ENCODE results near the gene PHKG1. TPM values are rescaled to one million over a fixed set of nuclear protein-coding genes. Genes with fewer than 3 reads are reported as not detected.
"Not testable (repeated sequence)": the region's sequence is repeated elsewhere in the genome, so short reads cannot be mapped to it uniquely, and the experiment has no call there.

Gene PHKG1
- total RNA-seq, 1 donor from 2014 or later, result 0.99 TPM

DNA sequence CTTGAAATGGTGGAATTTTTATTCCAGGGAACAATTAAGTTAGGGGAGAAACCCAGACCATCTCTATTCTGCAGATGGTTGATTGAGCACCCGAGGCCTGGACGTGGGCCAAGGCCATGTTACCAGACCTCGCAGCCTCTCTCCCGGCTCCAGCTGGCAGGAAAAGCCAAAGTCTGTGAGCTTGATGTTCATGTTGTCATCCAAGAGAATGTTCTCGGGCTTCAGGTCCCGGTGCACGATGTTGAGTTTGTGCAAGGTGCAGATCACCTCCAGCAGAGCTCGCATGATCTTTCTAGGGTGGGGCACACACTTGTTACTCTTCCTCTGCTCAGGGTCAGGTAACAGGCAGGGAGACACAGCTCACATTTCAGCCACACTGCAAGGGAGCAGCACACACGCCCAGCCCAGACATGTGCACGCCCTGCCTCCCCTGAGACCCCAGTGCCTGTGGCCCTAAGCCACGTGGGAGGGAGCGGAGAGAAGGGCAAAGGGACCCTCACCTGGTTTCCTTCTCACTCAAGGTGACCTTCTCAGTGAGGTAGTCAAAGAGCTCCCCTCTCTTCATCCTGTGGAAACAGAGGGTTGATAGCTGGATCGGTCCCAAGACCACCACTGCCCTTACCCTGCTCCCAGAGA is 9.5 kb downstream of the PHKG1 start:
- no peak overlapping the region for H3K27ac Mint-ChIP-seq (ENCODE audit: unreplicated experiment)
- no peak for DNase-seq (ENCODE audit: extremely low spot score, unreplicated experiment)
- peaks cover 11% of the 10 kb centered on the region for H3K4me1 Mint-ChIP-seq (ENCODE audit: unreplicated experiment)
- no peaks in the 10 kb centered on the region for H3K9me3 Mint-ChIP-seq (ENCODE audit: unreplicated experiment)
- H3K4me3 Mint-ChIP-seq (ENCODE audit: unreplicated experiment), result no peak overlapping the region
- no peaks in the 10 kb centered on the region for H3K27me3 Mint-ChIP-seq (ENCODE audit: unreplicated experiment)
- peaks cover 8% of the 10 kb centered on the region for H3K36me3 Mint-ChIP-seq (ENCODE audit: unreplicated experiment)
- no peak for TF ChIP-seq CTCF (IDR thresholded peaks at IDR 0.05)

- peaks cover 7% of the 10 kb centered on the region for H3K36me3 Mint-ChIP-seq (ENCODE audit: unreplicated experiment)
- peaks cover 11% of the 10 kb centered on the region for H3K4me1 Mint-ChIP-seq (ENCODE audit: unreplicated experiment)
- no peak overlapping the region for H3K27ac Mint-ChIP-seq (ENCODE audit: unreplicated experiment)
- no peak for TF ChIP-seq CTCF (IDR thresholded peaks at IDR 0.05)
- no peaks in the 10 kb centered on the region for H3K9me3 Mint-ChIP-seq (ENCODE audit: unreplicated experiment)
- DNase-seq (ENCODE audit: extremely low spot score, unreplicated experiment), result no peak
- no peaks in the 10 kb centered on the region for H3K27me3 Mint-ChIP-seq (ENCODE audit: unreplicated experiment)
- no peak overlapping the region for H3K4me3 Mint-ChIP-seq (ENCODE audit: unreplicated experiment)
Measured at GRCh38 chr7:56081626-56082340, 11.0 kb downstream of the PHKG1 start.

- H3K27ac Mint-ChIP-seq (ENCODE audit: unreplicated experiment); H3K9me3 Mint-ChIP-seq (ENCODE audit: unreplicated experiment); DNase-seq (ENCODE audit: extremely low spot score, unreplicated experiment); H3K36me3 Mint-ChIP-seq (ENCODE audit: unreplicated experiment); H3K4me3 Mint-ChIP-seq (ENCODE audit: unreplicated experiment); H3K27me3 Mint-ChIP-seq (ENCODE audit: unreplicated experiment): not testable (repeated sequence)
- H3K4me1 Mint-ChIP-seq (ENCODE audit: unreplicated experiment), result peaks cover 11% of the 10 kb centered on the region
Measured at GRCh38 chr7:56080726-56081435, 11.9 kb downstream of the PHKG1 start.

GRCh38 chr7:56079450-56080185 is 13.1 kb downstream of the PHKG1 start:
- no peak for TF ChIP-seq CTCF (IDR thresholded peaks at IDR 0.05)
- DNase-seq (ENCODE audit: extremely low spot score, unreplicated experiment), result no peak
- Mint-ChIP-seq H3K4me1 (ENCODE audit: unreplicated experiment) (peaks cover 11% of the 10 kb centered on the region), H3K27ac (ENCODE audit: unreplicated experiment) (peak overlapping the region; percentile 87), H3K36me3 (ENCODE audit: unreplicated experiment) (peaks cover 3% of the 10 kb centered on the region), H3K4me3 (ENCODE audit: unreplicated experiment) (no peak overlapping the region), H3K9me3 (ENCODE audit: unreplicated experiment) (no peaks in the 10 kb centered on the region), H3K27me3 (ENCODE audit: unreplicated experiment) (no peaks in the 10 kb centered on the region)

- H3K9me3 Mint-ChIP-seq (ENCODE audit: unreplicated experiment), result no peaks in the 10 kb centered on the region
- no peak for TF ChIP-seq CTCF (IDR thresholded peaks at IDR 0.05)
- H3K4me3 Mint-ChIP-seq (ENCODE audit: unreplicated experiment), result no peak overlapping the region
- no peak overlapping the region for H3K27ac Mint-ChIP-seq (ENCODE audit: unreplicated experiment)
- no peaks in the 10 kb centered on the region for H3K27me3 Mint-ChIP-seq (ENCODE audit: unreplicated experiment)
- peaks cover 6% of the 10 kb centered on the region for H3K36me3 Mint-ChIP-seq (ENCODE audit: unreplicated experiment)
- no peak for DNase-seq (ENCODE audit: extremely low spot score, unreplicated experiment)
- H3K4me1 Mint-ChIP-seq (ENCODE audit: unreplicated experiment), result peaks cover 12% of the 10 kb centered on the region
Measured at GRCh38 chr7:56078196-56078595, 14.6 kb downstream of the PHKG1 start.
